Measurements from ENCODE around the gene CPNE7.

The CPNE7 gene

DNA sequence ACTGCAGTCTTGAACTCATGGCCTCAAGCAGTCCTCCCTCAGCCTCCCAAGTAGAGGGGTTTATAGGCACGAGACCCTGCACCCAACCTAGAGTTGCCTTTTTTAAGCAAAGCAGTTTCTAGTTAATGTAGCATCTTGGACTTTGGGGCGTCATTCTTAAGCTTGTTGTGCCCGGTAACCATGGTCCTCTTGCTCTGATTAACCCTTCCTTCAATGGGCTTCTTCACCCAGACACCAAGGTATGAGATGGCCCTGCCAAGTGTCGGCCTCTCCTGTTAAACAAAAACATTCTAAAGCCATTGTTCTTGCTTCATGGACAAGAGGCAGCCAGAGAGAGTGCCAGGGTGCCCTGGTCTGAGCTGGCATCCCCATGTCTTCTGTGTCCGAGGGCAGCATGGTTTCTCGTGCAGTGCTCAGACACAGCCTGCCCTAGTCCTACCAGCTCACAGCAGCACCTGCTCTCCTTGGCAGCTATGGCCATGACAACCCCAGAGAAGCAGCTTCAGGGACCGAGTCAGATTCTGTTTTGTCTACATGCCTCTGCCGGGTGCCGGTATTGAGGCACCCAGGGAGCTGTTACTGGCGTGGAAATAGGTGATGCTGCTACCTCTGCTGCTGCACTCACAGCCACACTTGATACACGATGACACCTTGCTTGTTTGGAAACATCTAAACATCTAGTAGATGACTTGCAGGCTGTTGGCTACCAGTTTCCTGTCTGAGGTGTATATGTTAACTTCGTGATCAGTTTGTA is 11.7 kb upstream of the CPNE7 start:
- no peak for DNase-seq (ENCODE audit: extremely low spot score)
- TF ChIP-seq L3MBTL2 (conservative IDR thresholded peaks at IDR 0.05) (no peak), LEF1 (IDR thresholded peaks at IDR 0.05; ENCODE audit: borderline replicate concordance) (0 out of 2 replicates have a peak, but pooled peaks have one; percentile 32), ZNF384 (IDR thresholded peaks at IDR 0.05) (no peak), ELF4 (IDR thresholded peaks at IDR 0.05) (no peak)
- ChIA-PET CTCF (no interaction called here), POLR2A (interaction anchor here (0.7 to 1.2 kb wide), 2 partner anchors 38 to 57 kb away, joined by 3 read pairs; no protein-coding TSS in a partner anchor)

DNA sequence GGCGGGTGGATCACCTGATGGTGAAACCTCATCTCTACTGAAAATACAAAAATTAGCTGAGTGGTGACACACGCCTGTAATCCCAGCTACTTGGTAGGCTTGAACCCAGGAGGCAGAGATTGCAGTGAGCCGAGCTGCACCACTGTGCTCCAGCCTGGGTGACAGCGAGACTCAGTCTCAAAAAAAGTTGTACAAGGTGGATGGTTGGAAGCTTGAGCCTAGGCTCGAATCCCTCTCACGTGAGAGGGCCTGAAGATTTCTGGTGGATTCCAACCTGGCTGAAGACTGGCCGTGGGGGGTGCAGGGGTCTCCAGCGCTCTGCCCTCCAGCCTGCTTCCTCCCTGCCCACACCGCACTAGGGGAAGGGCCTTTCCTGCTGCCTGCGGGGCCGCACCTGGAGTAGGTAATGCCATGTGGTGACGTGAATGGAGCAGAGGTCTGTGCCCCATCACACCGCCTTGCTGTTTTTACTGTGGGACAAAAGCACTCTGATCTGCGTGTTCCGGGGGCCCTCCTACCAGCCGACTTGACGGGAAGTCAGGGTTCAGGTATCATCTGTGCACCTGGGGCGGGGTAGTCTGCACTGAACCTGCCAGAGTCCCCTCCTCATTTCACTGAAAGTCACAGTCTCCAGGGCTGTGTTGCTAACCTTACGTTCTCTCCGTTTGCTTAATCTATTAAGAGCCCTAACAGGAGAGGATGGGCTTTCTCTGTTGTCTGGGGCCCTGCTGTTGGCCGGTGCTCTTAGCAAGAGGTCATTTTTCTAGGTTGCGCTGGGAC is 10.9 kb upstream of the CPNE7 start:
- DNase-seq (ENCODE audit: extremely low spot score): no peak
- CTCF ChIA-PET: no interaction called here
- POLR2A ChIA-PET: interaction anchor here (0.7 to 1.8 kb wide), 3 partner anchors 38 to 50 kb away, joined by 3 to 4 read pairs (median 3); partner anchors contain the start of gene DPEP1

DNA sequence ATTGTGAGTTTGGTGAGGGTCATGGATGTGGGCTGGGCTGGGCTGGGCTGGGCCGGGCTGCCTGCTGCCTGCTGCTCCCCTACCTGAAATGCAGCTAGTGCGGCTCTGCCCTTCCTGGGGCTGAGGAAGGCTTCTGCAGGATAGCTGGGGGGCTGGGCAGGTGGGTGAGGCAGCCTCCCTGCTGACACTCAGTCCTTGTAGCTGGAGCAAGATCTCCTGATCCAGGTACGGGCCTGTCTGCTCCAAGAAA is 10.4 kb upstream of the CPNE7 start:
- ChIA-PET POLR2A (interaction anchor here (0.6 to 1.8 kb wide), 5 partner anchors 8 to 135 kb away, joined by 3 to 4 read pairs (median 3); partner anchors contain the start of gene DPEP1), CTCF (no interaction called here)
- DNase-seq (ENCODE audit: extremely low spot score): peak; percentile 28
- TF ChIP-seq HDGF (IDR thresholded peaks at IDR 0.05; ENCODE audit: borderline replicate concordance) (peak; percentile 55; the same call in 1 of the 2 replicates), SUZ12 (IDR thresholded peaks at IDR 0.05) (no peak), BHLHE40 (IDR thresholded peaks at IDR 0.05; ENCODE audit: borderline replicate concordance) (no peak), L3MBTL2 (conservative IDR thresholded peaks at IDR 0.05) (no peak), NFRKB (IDR thresholded peaks at IDR 0.05) (no peak), ELF4 (IDR thresholded peaks at IDR 0.05) (no peak)
- TF ChIP-seq, protein P1, sequence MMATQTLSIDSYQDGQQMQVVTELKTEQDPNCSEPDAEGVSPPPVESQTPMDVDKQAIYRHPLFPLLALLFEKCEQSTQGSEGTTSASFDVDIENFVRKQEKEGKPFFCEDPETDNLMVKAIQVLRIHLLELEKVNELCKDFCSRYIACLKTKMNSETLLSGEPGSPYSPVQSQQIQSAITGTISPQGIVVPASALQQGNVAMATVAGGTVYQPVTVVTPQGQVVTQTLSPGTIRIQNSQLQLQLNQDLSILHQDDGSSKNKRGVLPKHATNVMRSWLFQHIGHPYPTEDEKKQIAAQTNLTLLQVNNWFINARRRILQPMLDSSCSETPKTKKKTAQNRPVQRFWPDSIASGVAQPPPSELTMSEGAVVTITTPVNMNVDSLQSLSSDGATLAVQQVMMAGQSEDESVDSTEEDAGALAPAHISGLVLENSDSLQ (IDR thresholded peaks at IDR 0.05): no peak

More for the DNA sequence above, 10.9 kb upstream of the CPNE7 start:
- TF ChIP-seq ELF4 (IDR thresholded peaks at IDR 0.05) (no peak), FOXM1 (IDR thresholded peaks at IDR 0.05; ENCODE audit: borderline replicate concordance) (no peak), SUZ12 (IDR thresholded peaks at IDR 0.05) (no peak), HDGF (IDR thresholded peaks at IDR 0.05; ENCODE audit: borderline replicate concordance) (no peak), LEF1 (IDR thresholded peaks at IDR 0.05; ENCODE audit: borderline replicate concordance) (no peak), TARDBP (IDR thresholded peaks at IDR 0.05) (no peak), SP1 (IDR thresholded peaks at IDR 0.05) (no peak)

DNA sequence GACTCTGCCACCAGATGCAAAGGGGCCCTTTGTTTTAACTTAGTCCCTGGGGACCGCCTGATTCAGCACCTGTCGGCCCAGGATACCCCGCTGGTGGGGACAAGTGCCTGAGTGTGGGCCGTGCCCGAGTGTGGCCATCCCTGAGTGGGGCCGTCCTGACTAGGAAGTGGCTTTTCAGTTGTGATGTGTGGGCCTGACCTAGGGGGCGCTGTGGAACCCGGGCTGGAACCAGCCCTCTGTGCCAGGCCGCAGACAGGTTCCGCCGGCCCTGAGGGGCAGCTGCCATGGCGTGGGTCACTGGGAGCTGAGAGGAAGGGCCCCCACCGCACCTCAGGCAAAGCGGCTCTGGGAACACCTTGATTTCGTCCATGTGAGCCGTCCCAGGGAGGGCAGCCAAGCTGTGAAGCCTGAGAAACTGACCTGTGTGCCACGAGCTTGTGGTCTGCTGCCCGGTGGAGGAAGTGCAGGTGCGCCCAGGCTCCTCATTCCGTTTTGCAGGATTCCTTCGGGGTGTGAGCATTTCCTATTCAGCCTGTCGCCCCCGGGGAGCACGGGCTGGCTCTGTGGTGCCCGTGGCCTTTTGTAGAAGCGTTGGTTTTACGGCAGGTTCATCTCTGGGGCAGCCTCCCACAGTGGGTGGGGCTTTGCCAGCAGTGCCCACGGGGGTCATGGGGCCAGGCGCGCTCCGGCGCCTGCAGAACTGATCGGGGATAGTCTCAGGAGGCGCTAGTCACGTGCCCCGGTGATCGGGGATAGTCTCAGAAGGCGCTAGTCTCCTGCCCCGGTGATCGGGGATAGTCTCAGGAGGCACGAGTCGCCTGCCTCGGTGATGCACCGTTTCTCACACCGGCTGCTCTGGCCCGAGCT is 9.8 kb upstream of the CPNE7 start:
- CTCF ChIA-PET: interaction anchor here (0.8 kb wide), 1 partner anchor 9 kb away, joined by 4 read pairs; no protein-coding TSS in a partner anchor
- peak; percentile 68; the same call in 1 of the 2 replicates for TF ChIP-seq LEF1 (IDR thresholded peaks at IDR 0.05; ENCODE audit: borderline replicate concordance)
- TF ChIP-seq FOXM1 (IDR thresholded peaks at IDR 0.05; ENCODE audit: borderline replicate concordance): no peak
- TF ChIP-seq TARDBP (IDR thresholded peaks at IDR 0.05): peak; percentile 62
- peak; percentile 20 for TF ChIP-seq L3MBTL2 (conservative IDR thresholded peaks at IDR 0.05)
- peak; percentile 59 for TF ChIP-seq ELF4 (IDR thresholded peaks at IDR 0.05)
- 0 out of 2 replicates have a peak, but pooled peaks have one; percentile 9 for TF ChIP-seq ARNT (IDR thresholded peaks at IDR 0.05)
- peak; percentile 53 for DNase-seq (ENCODE audit: extremely low spot score)
- POLR2A ChIA-PET: interaction anchor here (0.6 to 1.8 kb wide), 5 partner anchors 9 to 135 kb away, joined by 3 to 4 read pairs (median 3); partner anchors contain the start of gene DPEP1

DNA sequence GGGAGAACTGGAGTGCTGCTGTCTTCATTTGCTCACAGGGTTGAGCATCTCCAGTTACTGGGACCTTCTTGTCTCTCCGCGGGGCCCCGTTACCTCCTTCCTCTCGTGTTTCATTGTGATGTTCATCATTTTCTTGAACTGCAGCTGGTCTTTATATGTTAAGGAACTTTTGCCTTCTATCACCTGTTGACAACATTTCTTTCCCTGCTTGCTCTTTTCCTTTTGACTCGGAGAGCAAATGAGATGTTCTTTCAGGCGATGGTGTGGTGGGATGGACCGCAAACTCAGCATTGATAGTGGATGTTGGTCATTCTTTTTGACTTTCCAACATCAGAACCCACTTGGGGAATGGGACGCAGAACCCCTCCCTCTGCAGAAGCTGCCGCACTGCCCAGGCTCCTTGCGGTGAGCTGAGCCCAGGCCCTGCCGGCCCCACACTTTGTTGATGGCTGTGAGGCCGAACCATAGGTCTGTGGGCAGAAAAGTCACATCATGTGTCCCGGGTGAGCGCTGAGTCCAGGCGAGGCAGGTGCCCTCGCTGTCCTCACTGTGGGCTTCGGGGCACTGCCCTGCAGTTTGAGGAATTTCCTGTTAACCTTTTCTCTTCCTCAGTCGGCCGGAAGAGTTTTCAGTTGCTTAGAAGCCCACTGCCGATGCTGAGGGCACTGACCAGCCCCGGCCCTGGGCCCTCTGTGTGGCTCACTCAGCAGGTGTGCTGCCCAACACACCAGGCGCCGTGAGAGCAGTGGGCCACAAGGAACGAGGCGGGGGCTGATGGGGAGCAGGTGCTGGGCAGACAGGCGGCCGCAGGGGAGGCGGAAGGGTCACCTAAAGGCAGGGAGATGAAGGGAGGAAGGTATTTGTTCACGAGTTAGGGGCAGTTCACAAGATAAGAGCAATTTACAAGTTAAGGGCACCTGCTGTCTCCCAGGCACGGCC is 7.6 kb upstream of the CPNE7 start:
- POLR2A ChIA-PET: no interaction called here
- TF ChIP-seq SP1 (IDR thresholded peaks at IDR 0.05): no peak
- no peak for TF ChIP-seq HDGF (IDR thresholded peaks at IDR 0.05; ENCODE audit: borderline replicate concordance)
- no peak for TF ChIP-seq TARDBP (IDR thresholded peaks at IDR 0.05)
- no peak for TF ChIP-seq NFRKB (IDR thresholded peaks at IDR 0.05)
- TF ChIP-seq FOXA1 (IDR thresholded peaks at IDR 0.05): no peak
- no peak for TF ChIP-seq FOXK2 (IDR thresholded peaks at IDR 0.05)
- TF ChIP-seq ZNF384 (IDR thresholded peaks at IDR 0.05): no peak
- no peak for TF ChIP-seq FOXM1 (IDR thresholded peaks at IDR 0.05; ENCODE audit: borderline replicate concordance)
- no peak for TF ChIP-seq CTBP1 (IDR thresholded peaks at IDR 0.05; ENCODE audit: borderline replicate concordance)
- TF ChIP-seq ARNT (IDR thresholded peaks at IDR 0.05): no peak
- TF ChIP-seq SUZ12 (IDR thresholded peaks at IDR 0.05): no peak
- TF ChIP-seq ELF4 (IDR thresholded peaks at IDR 0.05): no peak
- no peak for TF ChIP-seq LEF1 (IDR thresholded peaks at IDR 0.05; ENCODE audit: borderline replicate concordance)
- TF ChIP-seq, protein P1 (IDR thresholded peaks at IDR 0.05): no peak
- TF ChIP-seq L3MBTL2 (conservative IDR thresholded peaks at IDR 0.05): no peak
- CTCF ChIA-PET: no interaction called here
- no peak for DNase-seq (ENCODE audit: extremely low spot score)

Measured in HEK293T (cell line).